ENCODE results near the gene C2orf15.
"Not testable (repeated sequence)": the region's sequence is repeated elsewhere in the genome, so short reads cannot be mapped to it uniquely, and the experiment has no call there.

DNA sequence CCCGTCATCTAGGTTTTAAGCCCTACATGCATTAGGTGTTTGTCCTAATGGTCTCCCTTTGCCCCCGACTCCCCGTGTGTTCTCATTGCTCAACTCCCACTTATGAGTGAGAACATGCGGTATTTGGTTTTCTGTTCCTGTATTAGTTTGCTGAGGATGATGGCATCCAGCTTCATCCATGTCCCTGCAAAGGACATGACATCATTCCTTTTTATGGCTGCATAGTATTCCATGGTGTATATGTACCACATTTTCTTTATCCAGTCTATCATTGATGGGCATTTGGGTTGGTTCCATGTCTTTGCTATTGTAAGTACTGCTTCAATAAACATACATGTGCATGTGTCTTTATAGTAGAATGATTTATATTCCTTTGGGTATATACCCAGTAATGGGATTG is 50.9 kb downstream of the C2orf15 start:
- TF ChIP-seq POLR2A (IDR thresholded peaks at IDR 0.05; ENCODE audit: low read depth, low read length); POLR2AphosphoS5 (IDR thresholded peaks at IDR 0.05; ENCODE audit: low read depth, low read length); TAF1 (IDR thresholded peaks at IDR 0.05; ENCODE audit: low read depth, low read length); SPI1 (IDR thresholded peaks at IDR 0.05; ENCODE audit: low read depth, low read length); POU2F2 (IDR thresholded peaks at IDR 0.05; ENCODE audit: low read depth, low read length); PAX5 (IDR thresholded peaks at IDR 0.05; ENCODE audit: insufficient read depth, low read length, severe bottlenecking): not testable (repeated sequence)
